Subcutaneous abdominal adipose tissue (tissue), 5 donors: ENCODE measurements around the gene LRPPRC.

Source experiments
- H3K27ac ChIP-seq: one replicate; pipeline ENCODE4 v1.7.0; 2013; ENCODE audit warnings: low read depth, mild to moderate bottlenecking, inconsistent platforms, low read length, moderate library complexity
- H3K27me3 ChIP-seq, 5 donors: one replicate each; pipeline ENCODE4 v1.7.0; 2013; ENCODE audit warnings: low read length in 5 of 5, inconsistent platforms in 1 of 5; ENCODE audit not compliant: control insufficient read depth in 5 of 5, insufficient read depth in 4 of 5
- H3K36me3 ChIP-seq, 5 donors: one replicate each; pipeline ENCODE4 v1.7.0; 2013; ENCODE audit warnings: low read length in 5 of 5; ENCODE audit not compliant: control insufficient read depth in 5 of 5, insufficient read depth in 5 of 5
- H3K4me1 ChIP-seq, 5 donors: one replicate each; pipeline ENCODE4 v1.7.0; 2013; ENCODE audit warnings: low read length in 5 of 5, mild to moderate bottlenecking in 3 of 5, moderate library complexity in 1 of 5; ENCODE audit not compliant: control insufficient read depth in 5 of 5, insufficient read depth in 5 of 5
- H3K4me3 ChIP-seq, 5 donors: one replicate each; pipeline ENCODE4 v1.7.0; 2013; ENCODE audit warnings: low read length in 5 of 5, low read depth in 1 of 5
- H3K9ac ChIP-seq, 5 donors: one replicate each; pipeline ENCODE4 v1.7.0; 2013; ENCODE audit warnings: low read length in 5 of 5, mild to moderate bottlenecking in 4 of 5, moderate library complexity in 3 of 5
- H3K9me3 ChIP-seq, 5 donors: one replicate each; pipeline ENCODE4 v1.7.0; 2013; ENCODE audit warnings: low read length in 5 of 5; ENCODE audit not compliant: control insufficient read depth in 5 of 5
- donor health status: healthy.
- donor health status: healthy.
- donor health status: healthy.
- donor health status: healthy.
- donor health status: healthy.

Gene LRPPRC

GRCh38 chr2:43985359-43985758 is 10.4 kb downstream of the LRPPRC start:
- Histone ChIP-seq H3K36me3 (peaks cover 3 to 23% (median 8%) of the 10 kb centered on the region in 5 donors), H3K9me3 (no peaks in the 10 kb centered on the region), H3K4me1 (no peaks in the 10 kb centered on the region), H3K4me3 (no peak overlapping the region), H3K27me3 (no peaks in the 10 kb centered on the region), H3K27ac (no peak overlapping the region), H3K9ac (no peak overlapping the region)

DNA sequence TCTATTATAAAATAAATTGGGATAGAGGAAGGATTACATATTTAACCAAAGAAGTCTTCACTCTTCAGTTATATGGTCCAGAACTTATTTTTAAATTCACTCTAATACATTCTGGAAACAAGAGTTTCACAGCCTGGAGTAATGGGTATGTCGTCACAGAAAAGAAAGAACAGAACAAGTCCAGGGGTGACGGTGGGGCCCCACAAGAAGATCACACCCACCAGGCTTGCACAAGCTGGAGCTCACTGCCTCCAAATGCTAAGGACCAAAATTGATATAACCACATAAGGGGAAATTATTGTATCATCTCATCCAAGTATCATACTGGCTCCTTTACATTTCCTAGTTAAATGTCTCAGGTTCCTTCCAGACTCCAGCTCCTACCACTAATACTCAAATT is 11.3 kb downstream of the LRPPRC start:
- Histone ChIP-seq H3K9me3 (no peaks in the 10 kb centered on the region), H3K27me3 (no peaks in the 10 kb centered on the region), H3K36me3 (peaks cover 6 to 26% (median 10%) of the 10 kb centered on the region in 5 donors), H3K9ac (no peak overlapping the region), H3K4me1 (no peaks in the 10 kb centered on the region), H3K4me3 (no peak overlapping the region), H3K27ac (no peak overlapping the region)

DNA sequence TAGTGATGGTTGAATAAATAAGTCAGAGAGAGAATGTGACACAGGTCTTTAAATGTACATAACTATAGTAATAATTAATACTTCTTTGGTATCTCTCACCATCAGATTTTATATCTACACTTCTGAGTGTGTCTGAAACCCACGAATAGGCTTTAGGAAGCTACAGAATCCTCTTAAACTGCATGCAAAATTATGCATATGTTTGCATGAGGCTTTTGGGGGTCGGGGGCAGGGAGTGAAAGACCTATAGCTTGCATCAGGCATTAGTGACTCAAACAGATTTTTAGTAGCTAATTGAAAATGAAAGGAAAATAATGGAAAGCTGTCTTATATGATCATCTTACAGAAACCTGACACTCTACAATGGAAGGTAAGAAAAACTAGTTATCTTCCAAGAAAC is 14.9 kb downstream of the LRPPRC start:
- H3K4me1 ChIP-seq = no peaks in the 10 kb centered on the region
- no peaks in the 10 kb centered on the region for H3K27me3 ChIP-seq
- H3K27ac ChIP-seq = no peak overlapping the region
- H3K9ac ChIP-seq = no peak overlapping the region
- no peak overlapping the region for H3K4me3 ChIP-seq
- H3K36me3 ChIP-seq = peaks cover 7 to 48% (median 37%) of the 10 kb centered on the region in 5 donors
- H3K9me3 ChIP-seq = no peaks in the 10 kb centered on the region

DNA sequence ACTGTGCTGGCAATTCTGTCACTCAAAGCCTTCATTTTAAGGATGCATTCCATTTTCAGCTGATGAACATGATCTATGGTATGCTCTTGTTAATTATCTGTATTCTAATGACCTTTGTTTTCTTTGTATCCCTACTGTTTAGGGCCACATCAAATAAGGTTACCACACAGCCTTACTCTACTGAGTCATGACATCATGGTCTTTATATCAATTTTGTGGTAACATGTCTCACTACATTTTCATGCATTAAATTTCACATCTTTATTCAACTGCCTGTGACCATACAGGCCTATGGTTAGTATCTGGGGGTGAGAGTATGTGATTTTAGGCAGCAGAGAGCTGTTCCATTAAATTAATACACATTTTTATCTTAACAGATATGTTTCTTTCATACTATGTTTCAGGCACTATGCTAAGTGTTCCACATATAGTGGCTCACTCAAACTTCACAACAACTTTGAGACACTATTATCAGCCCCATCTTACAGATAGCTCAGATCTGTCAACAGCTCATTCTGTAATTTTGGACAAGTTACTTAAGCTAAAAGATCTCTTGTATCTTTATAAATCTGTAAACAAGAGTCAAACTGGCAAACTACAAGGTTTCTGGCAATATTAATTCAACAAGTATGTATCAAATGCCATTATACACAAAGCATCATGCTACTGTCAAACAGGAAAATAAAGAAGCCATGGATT is 18.0 kb downstream of the LRPPRC start:
- no peak overlapping the region for H3K9ac ChIP-seq

GRCh38 chr2:43960921-43961320 is 34.9 kb downstream of the LRPPRC start:
- H3K4me3 ChIP-seq = no peak overlapping the region
- peaks cover 65 to 80% (median 73%) of the 10 kb centered on the region in 5 donors for H3K36me3 ChIP-seq
- no peaks in the 10 kb centered on the region for H3K27me3 ChIP-seq
- no peak overlapping the region for H3K9ac ChIP-seq
- no peaks in the 10 kb centered on the region for H3K4me1 ChIP-seq
- H3K9me3 ChIP-seq = no peaks in the 10 kb centered on the region
- no peak overlapping the region for H3K27ac ChIP-seq

More for the DNA sequence above, 18.0 kb downstream of the LRPPRC start:
- Histone ChIP-seq H3K27me3 (no peaks in the 10 kb centered on the region), H3K27ac (no peak overlapping the region), H3K36me3 (peaks cover 31 to 74% (median 63%) of the 10 kb centered on the region in 5 donors), H3K9me3 (no peaks in the 10 kb centered on the region), H3K4me1 (no peaks in the 10 kb centered on the region), H3K4me3 (no peak overlapping the region)

DNA sequence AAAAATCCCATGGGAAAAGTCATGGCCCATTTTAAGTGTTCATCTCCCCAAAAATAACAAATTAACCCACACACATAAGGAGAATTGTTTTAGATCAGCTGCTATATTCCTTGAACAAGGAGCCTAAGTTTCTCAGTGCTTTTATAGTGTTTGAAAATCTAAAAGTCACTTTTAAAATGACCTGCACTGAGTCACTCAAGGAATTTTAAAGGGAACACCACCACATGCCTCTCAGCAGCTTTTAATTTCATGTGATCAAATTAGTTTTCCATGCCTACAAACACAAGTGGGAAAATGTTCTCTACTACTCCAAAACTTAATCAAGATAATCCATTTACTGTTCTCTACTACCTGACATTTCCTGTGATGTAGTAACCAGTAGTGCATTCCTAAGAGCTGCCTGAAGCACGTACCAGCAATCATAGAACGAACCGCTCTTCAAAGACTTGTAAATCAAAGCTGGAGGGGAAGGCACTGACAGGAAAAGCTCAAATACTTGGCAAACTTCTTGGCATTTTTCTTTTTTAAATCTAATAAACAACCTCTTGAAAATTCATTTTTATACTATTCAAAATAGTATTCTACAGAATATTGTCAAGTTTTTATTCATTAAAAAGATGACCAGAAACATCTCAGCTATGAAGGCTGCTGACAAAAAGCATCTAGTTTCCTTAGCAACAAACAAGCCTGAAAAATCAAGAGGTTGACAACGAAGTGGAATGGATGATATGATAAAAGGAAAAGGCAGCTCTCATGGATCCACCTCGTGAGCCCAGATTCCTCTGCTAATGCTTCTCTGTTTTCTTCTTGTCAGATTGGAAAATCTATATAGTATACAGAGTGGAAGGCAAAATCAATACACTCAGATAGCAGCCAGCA is 37.2 kb downstream of the LRPPRC start:
- Histone ChIP-seq H3K4me3 (no peak overlapping the region), H3K36me3 (peaks cover 78 to 93% (median 84%) of the 10 kb centered on the region in 5 donors), H3K27me3 (no peaks in the 10 kb centered on the region), H3K9me3 (no peaks in the 10 kb centered on the region), H3K27ac (no peak overlapping the region), H3K9ac (no peak overlapping the region), H3K4me1 (no peaks in the 10 kb centered on the region)

DNA sequence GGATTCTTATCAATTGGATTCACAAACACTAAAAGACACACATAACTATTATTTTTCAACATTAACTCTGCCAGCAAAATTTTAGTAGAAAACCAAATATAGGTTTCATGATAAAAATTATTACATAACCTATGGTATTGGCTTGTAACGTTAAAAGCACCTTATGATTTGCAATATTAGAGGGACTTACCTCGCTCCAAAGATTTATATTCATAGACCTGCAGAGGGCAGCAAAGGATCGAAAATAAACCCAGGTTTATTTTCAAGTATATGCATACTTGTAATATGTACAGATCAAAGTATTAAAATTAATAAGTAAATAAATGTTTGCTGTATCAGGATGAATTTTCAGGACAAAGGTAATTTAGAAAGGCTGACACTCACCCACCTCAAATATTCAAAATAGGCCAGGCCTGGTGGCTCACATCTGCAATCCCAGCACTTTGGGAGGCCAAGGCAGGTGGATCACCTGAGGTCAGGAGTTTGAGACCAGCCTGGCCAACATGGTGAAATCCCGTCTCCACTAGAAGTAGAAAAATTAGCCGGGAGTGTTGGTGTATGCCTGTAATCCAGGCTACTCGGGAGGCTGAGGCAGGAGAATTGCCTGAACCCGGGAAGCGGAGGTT is 45.3 kb downstream of the LRPPRC start:
- peaks cover 53 to 84% (median 63%) of the 10 kb centered on the region in 5 donors for H3K36me3 ChIP-seq
- H3K4me3 ChIP-seq = no peak overlapping the region
- H3K27me3 ChIP-seq = no peaks in the 10 kb centered on the region
- no peaks in the 10 kb centered on the region for H3K9me3 ChIP-seq
- H3K9ac ChIP-seq = no peak overlapping the region
- no peaks in the 10 kb centered on the region for H3K4me1 ChIP-seq
- H3K27ac ChIP-seq = no peak overlapping the region

- no peaks in the 10 kb centered on the region for H3K4me1 ChIP-seq
- H3K36me3 ChIP-seq = peaks cover 55 to 81% (median 61%) of the 10 kb centered on the region in 5 donors
- H3K27ac ChIP-seq = no peak overlapping the region
- no peak overlapping the region for H3K9ac ChIP-seq
- no peaks in the 10 kb centered on the region for H3K27me3 ChIP-seq
- no peaks in the 10 kb centered on the region for H3K9me3 ChIP-seq
- H3K4me3 ChIP-seq = no peak overlapping the region
Observed at GRCh38 chr2:43948370-43948769, 47.4 kb downstream of the LRPPRC start.

GRCh38 chr2:43946685-43947084 is 49.1 kb downstream of the LRPPRC start:
- no peak overlapping the region for H3K9ac ChIP-seq
- H3K27me3 ChIP-seq = no peaks in the 10 kb centered on the region
- H3K36me3 ChIP-seq = peaks cover 50 to 68% (median 61%) of the 10 kb centered on the region in 5 donors
- no peaks in the 10 kb centered on the region for H3K4me1 ChIP-seq
- no peaks in the 10 kb centered on the region for H3K9me3 ChIP-seq
- no peak overlapping the region for H3K27ac ChIP-seq
- H3K4me3 ChIP-seq = no peak overlapping the region

- Histone ChIP-seq H3K4me3 (no peak overlapping the region), H3K27me3 (no peaks in the 10 kb centered on the region), H3K4me1 (no peaks in the 10 kb centered on the region), H3K9ac (no peak overlapping the region), H3K9me3 (no peaks in the 10 kb centered on the region), H3K27ac (no peak overlapping the region), H3K36me3 (peaks cover 47 to 71% (median 55%) of the 10 kb centered on the region in 5 donors)
Observed at GRCh38 chr2:43945439-43945838, 50.4 kb downstream of the LRPPRC start.
